IPS-NIHi7 (cell line): ENCODE measurements around the gene TMEM270.
A peak's percentile ranks its signal among the peaks of the same experiment; 100 is the strongest.

ENCODE experiments used
- DNase-seq: peaks from one replicate; pipeline ENCODE4 v3.0.0; 2012; ENCODE audit warnings: mixed read lengths; ENCODE audit errors: extremely low spot score

TMEM270 gene

GRCh38 chr7:73885975-73886798, 25.2 kb downstream of the TMEM270 start:
- DNase-seq, result peak; percentile 55

GRCh38 chr7:73887762-73888161, 26.8 kb downstream of the TMEM270 start:
- no peak for DNase-seq

GRCh38 chr7:73888959-73889358, 28.0 kb downstream of the TMEM270 start:
- DNase-seq, result no peak

- no peak for DNase-seq
Measured at GRCh38 chr7:73890555-73891147, 29.7 kb downstream of the TMEM270 start.

GRCh38 chr7:73891178-73891885, 30.4 kb downstream of the TMEM270 start:
- peak; percentile 59 for DNase-seq

- DNase-seq, result no peak
Measured at GRCh38 chr7:73892003-73892999, 31.3 kb downstream of the TMEM270 start.

GRCh38 chr7:73893342-73894101, 32.6 kb downstream of the TMEM270 start:
- no peak for DNase-seq

- DNase-seq, result no peak
Measured at GRCh38 chr7:73894166-73894565, 33.2 kb downstream of the TMEM270 start.

- DNase-seq, result no peak
Measured at GRCh38 chr7:73894733-73895551, 34.0 kb downstream of the TMEM270 start.

- DNase-seq, result no peak
Measured at GRCh38 chr7:73895626-73896025, 34.7 kb downstream of the TMEM270 start.

- no peak for DNase-seq
Measured at GRCh38 chr7:73896454-73896853, 35.5 kb downstream of the TMEM270 start.

GRCh38 chr7:73899731-73900142, 38.8 kb downstream of the TMEM270 start:
- DNase-seq, result no peak

GRCh38 chr7:73900286-73900685, 39.3 kb downstream of the TMEM270 start:
- no peak for DNase-seq

- DNase-seq, result no peak
Measured at GRCh38 chr7:73901231-73901822, 40.4 kb downstream of the TMEM270 start.

GRCh38 chr7:73901823-73902597, 41.1 kb downstream of the TMEM270 start:
- DNase-seq, result no peak

- peak; percentile 10 for DNase-seq
Measured at GRCh38 chr7:73903321-73904218, 42.6 kb downstream of the TMEM270 start.
